ENCODE results near the gene PHC2. TPM values are rescaled to one million over a fixed set of nuclear protein-coding genes. Genes with fewer than 3 reads are reported as not detected.
"Not testable (repeated sequence)": the region's sequence is repeated elsewhere in the genome, so short reads cannot be mapped to it uniquely, and the experiment has no call there.

PHC2 gene
- total RNA-seq, 2 experiments from 2014 or later, result 34.0 to 35.0 TPM

DNA sequence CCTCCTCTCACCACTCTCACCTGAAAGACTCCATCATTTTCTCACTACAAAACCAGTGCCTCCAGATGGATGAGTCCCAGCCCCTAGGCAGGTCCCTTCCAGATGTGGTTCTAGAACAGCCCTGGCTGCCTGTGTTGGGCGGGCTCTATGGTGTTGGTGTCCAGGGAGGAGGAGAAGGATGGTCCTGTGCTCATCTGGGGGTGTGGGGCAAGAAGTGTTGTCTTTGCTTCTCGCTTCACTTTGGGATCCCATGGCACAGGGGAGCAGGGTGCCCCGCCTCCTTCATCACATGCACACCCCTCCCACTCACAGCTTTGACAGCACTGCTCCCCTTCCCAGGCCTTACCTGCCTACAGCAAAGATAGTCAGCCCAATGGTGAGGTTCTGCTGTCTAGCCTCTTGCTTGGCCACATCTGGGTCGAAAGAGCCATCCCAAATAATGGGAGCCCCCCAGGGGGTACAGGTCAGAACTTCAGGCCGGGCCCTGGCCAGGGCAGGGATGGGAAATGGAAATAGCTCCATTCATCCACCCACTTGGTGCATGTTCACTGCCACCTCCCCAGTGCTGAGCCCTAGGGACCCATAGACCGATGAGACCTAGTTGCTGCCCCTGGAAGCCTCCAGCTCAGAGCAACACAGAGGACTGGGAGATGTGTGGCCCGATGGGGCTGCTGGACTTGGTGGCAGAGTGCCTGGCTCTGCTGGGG lies 119.0 kb downstream of the PHC2 start:
- no peaks in the 10 kb centered on the region for H3K36me3 ChIP-seq (ENCODE audit: insufficient read depth, low read length)
- no peaks in the 10 kb centered on the region for H3K9me3 ChIP-seq (ENCODE audit: low read length)
- H3K79me2 ChIP-seq (ENCODE audit: insufficient read depth, low read depth, low read length), result no peaks in the 10 kb centered on the region
- no peak for DNase-seq (ENCODE audit: low spot score)
- ChIA-PET POLR2A (interaction anchor here (0.5 kb wide), 1 partner anchor 131 kb away, joined by 3 read pairs; no protein-coding TSS in a partner anchor), CTCF (ENCODE audit: unreplicated experiment) (no interaction called here)
- no peaks in the 10 kb centered on the region for H3K4me1 ChIP-seq (ENCODE audit: insufficient read depth, low read length, poor library complexity, severe bottlenecking)
- H2AFZ ChIP-seq (ENCODE audit: low read length), result no peak overlapping the region
- intact Hi-C loops (cut with micrococcal nuclease; ENCODE audit: unreplicated experiment), result no loop called here
- no peaks in the 10 kb centered on the region for H4K20me1 ChIP-seq (ENCODE audit: insufficient read depth, low read length)
- H3K4me3 ChIP-seq (ENCODE audit: low read depth, low read length, poor library complexity, severe bottlenecking), result no peak overlapping the region
- no TSS peak for BruUV-seq (replicated peaks)
- TF ChIP-seq, protein P1, sequence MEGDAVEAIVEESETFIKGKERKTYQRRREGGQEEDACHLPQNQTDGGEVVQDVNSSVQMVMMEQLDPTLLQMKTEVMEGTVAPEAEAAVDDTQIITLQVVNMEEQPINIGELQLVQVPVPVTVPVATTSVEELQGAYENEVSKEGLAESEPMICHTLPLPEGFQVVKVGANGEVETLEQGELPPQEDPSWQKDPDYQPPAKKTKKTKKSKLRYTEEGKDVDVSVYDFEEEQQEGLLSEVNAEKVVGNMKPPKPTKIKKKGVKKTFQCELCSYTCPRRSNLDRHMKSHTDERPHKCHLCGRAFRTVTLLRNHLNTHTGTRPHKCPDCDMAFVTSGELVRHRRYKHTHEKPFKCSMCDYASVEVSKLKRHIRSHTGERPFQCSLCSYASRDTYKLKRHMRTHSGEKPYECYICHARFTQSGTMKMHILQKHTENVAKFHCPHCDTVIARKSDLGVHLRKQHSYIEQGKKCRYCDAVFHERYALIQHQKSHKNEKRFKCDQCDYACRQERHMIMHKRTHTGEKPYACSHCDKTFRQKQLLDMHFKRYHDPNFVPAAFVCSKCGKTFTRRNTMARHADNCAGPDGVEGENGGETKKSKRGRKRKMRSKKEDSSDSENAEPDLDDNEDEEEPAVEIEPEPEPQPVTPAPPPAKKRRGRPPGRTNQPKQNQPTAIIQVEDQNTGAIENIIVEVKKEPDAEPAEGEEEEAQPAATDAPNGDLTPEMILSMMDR (conservative IDR thresholded peaks at IDR 0.05; ENCODE audit: low read length), result no peak
- TF ChIP-seq EZH2phosphoT487 (IDR thresholded peaks at IDR 0.05; ENCODE audit: borderline replicate concordance, low read depth, low read length), result no peak
- no peak overlapping the region for H3K4me2 ChIP-seq (ENCODE audit: low read length)
- H3K27ac ChIP-seq (ENCODE audit: low read depth, low read length, poor library complexity, severe bottlenecking), result no peak overlapping the region
- no peaks in the 10 kb centered on the region for H3K9me2 ChIP-seq (ENCODE audit: insufficient read depth, low read length)

GRCh38 chr1:33310702-33311101 lies 120.2 kb downstream of the PHC2 start:
- Histone ChIP-seq H3K9me3 (ENCODE audit: low read length) (no peaks in the 10 kb centered on the region), H3K79me2 (ENCODE audit: insufficient read depth, low read depth, low read length) (no peaks in the 10 kb centered on the region), H3K27ac (ENCODE audit: low read depth, low read length, poor library complexity, severe bottlenecking) (no peak overlapping the region), H3K9me2 (ENCODE audit: insufficient read depth, low read length) (no peaks in the 10 kb centered on the region), H3K36me3 (ENCODE audit: insufficient read depth, low read length) (no peaks in the 10 kb centered on the region), H4K20me1 (ENCODE audit: insufficient read depth, low read length) (no peaks in the 10 kb centered on the region), H3K4me1 (ENCODE audit: insufficient read depth, low read length, poor library complexity, severe bottlenecking) (no peaks in the 10 kb centered on the region), H2AFZ (ENCODE audit: low read length) (no peak overlapping the region), H3K4me3 (ENCODE audit: low read depth, low read length, poor library complexity, severe bottlenecking) (no peak overlapping the region), H3K4me2 (ENCODE audit: low read length) (no peak overlapping the region)
- intact Hi-C loops (cut with micrococcal nuclease; ENCODE audit: unreplicated experiment), result no loop called here
- POLR2A ChIA-PET, result no interaction called here
- no peak for DNase-seq (ENCODE audit: low spot score)
- CTCF ChIA-PET (ENCODE audit: unreplicated experiment), result no interaction called here
- BruUV-seq (replicated peaks), result no TSS peak
- TF ChIP-seq EZH2phosphoT487 (IDR thresholded peaks at IDR 0.05; ENCODE audit: borderline replicate concordance, low read depth, low read length), result no peak
- TF ChIP-seq, protein P1 (conservative IDR thresholded peaks at IDR 0.05; ENCODE audit: low read length), result no peak

- intact Hi-C loops (cut with micrococcal nuclease; ENCODE audit: unreplicated experiment); POLR2A ChIA-PET; BruUV-seq (replicated peaks): not testable (repeated sequence)
Measured at GRCh38 chr1:33309351-33309750, 121.5 kb downstream of the PHC2 start.

More at GRCh38 chr1:33309351-33309750, 121.5 kb downstream of the PHC2 start:
- H3K4me3 ChIP-seq (ENCODE audit: low read depth, low read length, poor library complexity, severe bottlenecking); H4K20me1 ChIP-seq (ENCODE audit: insufficient read depth, low read length); CTCF ChIA-PET (ENCODE audit: unreplicated experiment); H3K9me3 ChIP-seq (ENCODE audit: low read length); H3K36me3 ChIP-seq (ENCODE audit: insufficient read depth, low read length); DNase-seq (ENCODE audit: low spot score); H3K79me2 ChIP-seq (ENCODE audit: insufficient read depth, low read depth, low read length); H3K9me2 ChIP-seq (ENCODE audit: insufficient read depth, low read length); H3K4me2 ChIP-seq (ENCODE audit: low read length); H3K4me1 ChIP-seq (ENCODE audit: insufficient read depth, low read length, poor library complexity, severe bottlenecking); H3K27ac ChIP-seq (ENCODE audit: low read depth, low read length, poor library complexity, severe bottlenecking); H2AFZ ChIP-seq (ENCODE audit: low read length): not testable (repeated sequence)

Measured in OCI-LY7 (cell line).